Measurements from ENCODE around the gene ZNF57.
"Not testable (repeated sequence)": the region's sequence is repeated elsewhere in the genome, so short reads cannot be mapped to it uniquely, and the experiment has no call there.

Gene ZNF57

GRCh38 chr19:2900296-2901252, at the start of gene ZNF57:
TSS of gene ZNF57 (plus strand) at chr19:2900928. CDS start at chr19:2901046, 118 bp downstream.
- DNase-seq (ENCODE audit: low spot score): peak; percentile 97

- DNase-seq (ENCODE audit: low spot score): no peak
Observed at GRCh38 chr19:2852598-2852997, 48.1 kb upstream of the ZNF57 start.

DNA sequence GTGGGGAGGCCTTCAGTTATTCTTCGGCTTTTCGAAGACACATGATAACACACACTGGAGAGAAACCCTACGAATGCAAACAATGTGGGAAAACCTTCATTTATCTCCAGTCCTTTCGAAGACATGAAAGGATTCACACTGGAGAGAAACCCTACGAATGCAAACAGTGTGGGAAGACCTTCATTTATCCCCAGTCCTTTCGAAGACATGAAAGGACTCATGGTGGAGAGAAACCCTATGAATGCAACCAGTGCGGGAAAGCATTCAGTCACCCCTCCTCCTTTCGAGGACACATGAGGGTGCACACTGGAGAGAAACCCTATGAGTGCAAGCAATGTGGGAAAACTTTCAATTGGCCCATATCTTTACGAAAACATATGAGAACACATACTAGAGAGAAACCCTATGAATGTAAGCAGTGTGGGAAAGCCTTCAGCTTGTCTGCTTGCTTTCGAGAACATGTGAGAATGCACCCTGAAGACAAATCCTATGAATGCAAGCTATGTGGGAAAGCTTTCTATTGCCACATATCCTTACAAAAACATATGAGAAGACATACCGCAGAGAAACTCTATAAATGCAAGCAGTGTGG, 47.6 kb upstream of the ZNF57 start:
- DNase-seq (ENCODE audit: low spot score): no peak

DNA sequence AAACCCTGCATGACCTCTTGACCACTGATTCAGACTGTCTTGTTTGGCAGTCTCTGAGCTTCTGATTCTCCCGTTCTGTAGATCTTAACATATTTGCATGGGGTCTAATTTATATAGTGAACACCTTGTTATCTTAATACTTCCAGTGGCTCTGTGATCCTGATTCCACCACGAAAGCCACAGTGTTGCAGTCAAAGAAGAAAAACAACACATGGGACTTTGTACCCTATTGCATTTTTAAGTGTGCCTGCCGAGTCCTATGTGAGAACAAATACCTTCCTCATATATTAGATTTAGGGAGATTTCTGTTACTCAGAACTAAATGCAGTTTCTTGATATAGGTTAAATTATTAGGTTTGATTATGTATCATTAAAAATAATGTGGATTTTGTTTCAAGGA, 45.9 kb upstream of the ZNF57 start:
- DNase-seq (ENCODE audit: low spot score): no peak

DNA sequence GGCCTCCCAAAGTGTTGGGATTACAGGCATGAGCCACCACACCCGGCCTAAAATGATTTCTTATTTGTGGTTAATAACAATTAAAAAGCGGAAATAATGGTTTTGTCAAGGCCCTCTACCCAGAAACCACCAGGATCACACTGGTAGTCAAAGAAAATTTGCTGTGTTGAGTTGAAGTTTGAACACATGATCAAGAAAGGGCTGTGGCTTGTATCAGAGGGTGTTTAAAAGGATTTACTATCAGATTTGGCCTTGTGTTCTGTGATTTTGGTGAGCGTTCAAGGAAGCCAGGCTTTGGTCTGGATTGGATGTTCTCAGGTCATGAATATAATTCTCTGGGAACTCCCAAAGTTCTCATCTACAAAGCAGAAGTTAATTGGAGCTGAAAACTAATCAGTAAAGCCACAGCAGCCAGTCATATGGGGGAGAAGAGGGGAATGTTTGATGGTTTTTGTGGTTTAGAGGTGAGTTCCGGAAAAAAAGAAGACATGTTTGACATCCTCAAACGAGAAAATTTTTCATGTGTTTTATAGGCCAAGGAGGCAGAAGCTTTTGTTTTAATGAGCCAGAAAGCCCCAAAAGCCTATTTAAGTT, 44.2 kb upstream of the ZNF57 start:
- DNase-seq (ENCODE audit: low spot score): no peak

GRCh38 chr19:2858864-2859263, 41.9 kb upstream of the ZNF57 start:
- DNase-seq (ENCODE audit: low spot score): no peak

- no peak for DNase-seq (ENCODE audit: low spot score)
Observed at GRCh38 chr19:2863816-2864215, 36.9 kb upstream of the ZNF57 start.

GRCh38 chr19:2865334-2866100, 35.2 kb upstream of the ZNF57 start:
- no peak for DNase-seq (ENCODE audit: low spot score)

DNA sequence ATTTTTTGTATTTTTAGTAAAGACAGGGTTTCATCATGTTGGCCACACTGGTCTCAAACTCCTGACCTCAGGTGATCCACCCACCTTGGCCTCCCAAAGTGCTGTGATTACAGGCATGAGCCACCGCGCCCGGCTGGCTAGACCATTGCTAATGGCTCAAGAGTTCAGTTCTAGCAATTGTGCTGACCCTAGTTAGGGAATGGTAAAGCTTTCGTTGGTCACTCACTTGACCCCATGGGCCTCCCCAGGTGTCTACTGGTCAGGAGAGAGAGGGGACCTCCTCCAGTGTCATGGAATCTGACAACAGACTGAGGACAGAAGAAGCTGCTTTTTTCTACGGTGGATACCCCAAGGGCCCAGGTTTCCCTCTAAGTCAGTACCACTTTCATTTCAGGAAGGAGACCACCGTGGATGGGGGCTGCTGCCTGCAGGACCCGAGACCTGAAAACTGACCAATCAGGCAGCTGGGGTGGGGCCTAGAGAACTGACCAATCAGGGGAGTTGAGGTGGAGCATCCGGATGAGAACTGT, 34.2 kb upstream of the ZNF57 start:
- DNase-seq (ENCODE audit: low spot score): no peak

DNA sequence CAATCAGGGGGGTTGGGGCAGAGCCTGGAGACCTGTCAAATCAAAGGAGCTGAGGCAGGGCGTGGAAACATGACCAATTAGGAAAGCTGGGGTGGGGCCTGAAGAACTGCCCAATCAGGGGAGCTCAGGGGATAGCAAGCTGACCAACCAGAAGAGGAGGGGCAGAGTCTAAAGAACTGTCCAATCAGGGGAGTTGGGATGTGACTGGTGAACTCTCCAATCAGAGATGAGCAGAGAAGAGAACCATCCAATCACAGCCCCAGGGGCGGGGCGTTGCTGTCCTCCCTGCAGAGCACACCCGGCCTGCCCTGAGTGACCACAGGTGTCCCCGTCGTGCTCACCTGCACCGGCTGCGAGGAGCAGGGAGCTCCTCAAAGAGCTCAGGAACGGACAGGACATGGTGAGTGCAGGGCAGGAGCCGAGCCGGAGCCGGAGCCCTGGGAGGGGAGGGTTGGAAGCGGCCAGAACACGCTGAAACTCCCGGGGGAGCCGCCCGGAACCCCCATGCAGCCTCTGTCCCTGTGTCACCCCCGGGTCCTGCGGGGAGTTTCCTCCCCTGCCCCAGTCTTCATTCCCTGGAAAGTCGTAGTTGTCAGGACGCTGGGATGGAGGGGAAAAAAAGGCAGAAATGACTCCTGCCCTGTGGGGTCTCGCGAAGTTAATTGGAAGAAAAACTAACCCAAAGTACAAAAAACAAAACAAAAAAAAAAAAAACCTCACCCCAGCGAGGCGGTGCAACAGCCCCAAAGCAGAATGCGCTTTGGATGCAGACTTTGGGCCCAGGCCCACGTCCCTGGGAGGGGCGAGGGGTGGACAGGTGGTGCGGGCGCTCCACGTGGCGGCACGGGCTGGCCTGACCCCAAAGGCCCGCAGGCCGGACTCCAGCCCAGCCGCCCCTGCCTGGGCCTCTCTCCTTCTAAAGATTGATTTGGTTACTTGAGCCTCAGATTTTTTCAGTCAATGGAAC, 33.4 kb upstream of the ZNF57 start, which contains the start of gene ZNF556:
Gene ZNF556, plus strand, starts transcription at position 311 of the 967 bp plus-strand sequence. Its CDS starts 87 bp downstream, at position 398.
- DNase-seq (ENCODE audit: low spot score): no peak

DNA sequence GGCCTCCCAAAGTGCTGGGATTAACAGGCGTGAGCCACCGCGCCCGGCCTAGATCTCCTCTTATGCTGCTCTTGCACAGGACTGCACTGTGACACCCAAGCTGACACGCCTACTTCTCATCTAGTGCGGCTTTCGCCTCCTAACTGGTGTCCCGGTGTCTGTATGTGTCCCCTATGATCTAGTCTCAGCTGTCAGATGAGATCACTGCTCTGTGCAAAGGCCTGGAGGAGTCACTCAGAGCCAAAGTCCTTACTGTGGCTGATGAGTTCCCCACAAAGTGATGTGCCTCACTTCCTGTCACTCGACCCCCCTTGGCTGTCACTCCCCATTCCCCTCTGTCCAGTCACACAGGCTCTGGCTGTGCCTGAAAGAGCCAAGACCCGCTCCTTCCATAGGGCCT, 31.1 kb upstream of the ZNF57 start:
- no peak for DNase-seq (ENCODE audit: low spot score)

DNA sequence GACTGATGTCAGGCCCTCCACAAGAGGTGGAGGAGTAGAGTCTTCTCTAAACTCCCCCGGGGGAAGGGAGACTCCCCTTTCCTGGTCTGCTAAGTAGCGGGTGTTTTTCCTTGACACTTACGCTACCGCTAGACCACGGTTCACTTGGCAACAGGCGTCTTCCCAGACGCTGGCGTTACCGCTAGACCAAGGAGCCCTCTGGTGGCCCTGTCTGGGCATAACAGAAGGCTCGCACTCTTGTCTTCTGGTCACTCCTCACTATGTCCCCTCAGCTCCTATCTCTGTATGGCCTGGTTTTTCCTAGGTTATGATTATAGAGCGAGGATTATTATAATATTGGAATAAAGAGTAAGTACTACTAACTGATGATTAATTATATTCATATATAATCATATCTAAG, 28.6 kb upstream of the ZNF57 start:
- DNase-seq (ENCODE audit: low spot score): not testable (repeated sequence)

DNA sequence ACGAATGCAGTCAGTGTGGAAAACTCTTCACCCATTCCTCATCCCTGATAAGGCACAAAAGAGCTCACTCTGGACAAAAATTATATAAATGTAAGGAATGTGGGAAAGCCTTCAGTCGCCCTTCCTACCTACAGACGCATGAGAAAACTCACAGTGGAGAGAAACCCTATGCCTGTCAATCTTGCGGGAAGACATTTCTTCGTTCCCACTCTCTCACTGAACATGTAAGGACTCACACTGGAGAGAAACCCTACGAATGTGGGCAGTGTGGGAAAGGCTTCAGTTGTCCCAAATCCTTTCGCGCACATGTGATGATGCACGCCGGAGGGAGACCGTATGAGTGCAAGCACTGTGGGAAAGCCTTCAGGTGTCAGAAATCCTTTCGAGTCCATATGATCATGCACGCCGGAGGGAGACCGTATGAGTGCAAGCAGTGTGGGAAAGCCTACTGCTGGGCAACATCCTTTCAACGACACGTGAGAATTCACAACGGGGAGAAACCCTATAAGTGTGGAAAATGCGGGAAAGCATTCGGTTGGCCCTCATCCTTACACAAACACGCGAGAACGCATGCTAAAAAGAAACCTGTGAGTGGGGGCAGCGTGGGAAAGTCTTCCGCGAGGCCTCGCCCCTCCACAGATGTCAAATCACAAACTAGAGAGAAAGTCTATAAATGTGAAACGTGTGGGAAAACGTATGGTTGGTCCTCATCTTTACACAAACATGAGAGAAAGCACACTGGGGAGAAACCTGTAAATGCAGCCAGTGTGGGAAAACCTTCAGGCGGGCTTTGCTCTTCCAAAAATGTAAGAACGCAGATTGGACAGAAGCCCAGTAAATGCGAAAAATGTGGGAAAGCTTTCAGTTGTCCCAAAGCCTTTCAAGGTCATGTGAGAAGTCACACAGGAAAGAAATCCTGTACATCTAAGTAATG, 23.1 kb upstream of the ZNF57 start:
- no peak for DNase-seq (ENCODE audit: low spot score)

GRCh38 chr19:2883686-2884439, 16.9 kb upstream of the ZNF57 start:
- DNase-seq (ENCODE audit: low spot score): no peak

GRCh38 chr19:2885736-2886135, 15.0 kb upstream of the ZNF57 start:
- DNase-seq (ENCODE audit: low spot score): no peak

DNA sequence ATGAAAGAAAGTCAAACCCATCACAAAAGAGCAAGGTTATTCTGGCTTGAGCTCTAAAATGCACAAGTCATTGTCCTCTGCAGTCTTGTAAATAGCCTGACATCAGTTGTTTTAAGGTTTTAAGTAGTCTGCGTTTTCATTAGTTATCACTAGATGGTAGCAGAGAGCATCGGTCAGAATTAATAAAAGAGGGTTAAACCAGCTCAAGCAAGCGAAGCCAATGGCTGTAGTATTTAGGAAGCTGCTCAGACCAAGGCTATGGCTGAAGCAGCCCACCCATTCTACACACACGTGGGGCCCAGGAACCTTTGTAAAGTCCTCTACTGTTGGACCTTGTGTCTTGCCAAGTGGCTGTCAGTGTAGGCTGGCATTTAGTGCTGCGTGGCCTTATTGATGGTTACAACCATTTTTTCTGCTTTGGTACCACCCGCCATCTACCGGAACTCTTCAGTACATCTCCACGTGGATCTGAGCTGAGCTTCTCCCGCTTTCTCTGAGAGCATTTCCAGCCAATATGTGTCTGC, 13.3 kb upstream of the ZNF57 start:
- peak; percentile 60 for DNase-seq (ENCODE audit: low spot score)

DNA sequence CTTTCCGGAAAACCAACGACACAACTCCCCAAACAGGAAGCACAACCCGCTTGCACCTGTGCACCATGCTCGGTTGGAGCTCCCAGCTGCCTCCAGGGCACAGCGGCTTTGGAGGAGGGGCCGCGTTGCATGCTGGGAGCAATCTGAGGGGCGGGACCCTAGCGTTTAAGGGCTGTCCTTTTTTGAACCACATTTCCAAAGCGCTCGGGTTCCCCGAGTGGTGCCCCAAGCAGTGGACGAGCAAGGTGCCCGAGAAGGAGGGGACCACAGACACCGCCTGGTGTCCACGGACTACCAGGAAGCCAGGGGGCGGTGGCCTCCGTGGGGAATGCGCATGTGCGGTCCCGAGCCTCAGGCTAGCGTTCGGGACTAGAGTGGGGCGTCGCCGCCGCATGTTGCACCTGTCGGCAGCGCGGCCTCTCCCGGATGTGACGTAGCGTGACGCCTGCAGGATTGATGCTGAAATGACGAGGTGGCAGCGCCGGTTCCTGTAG, 11.9 kb upstream of the ZNF57 start:
- no peak for DNase-seq (ENCODE audit: low spot score)

GRCh38 chr19:2890531-2890930, 10.2 kb upstream of the ZNF57 start:
- DNase-seq (ENCODE audit: low spot score): not testable (repeated sequence)

Data from HuH-7.5 (cell line).